Right cardiac atrium (tissue), 5 donors: Measurements from ENCODE around the gene FGD3. TPM values are rescaled to one million over a fixed set of nuclear protein-coding genes. Genes with fewer than 3 reads are reported as not detected.
A peak's percentile ranks its signal among the peaks of the same experiment; 100 is the strongest.

Source experiments
- ATAC-seq, 2 donors: fragments of 200-7000 bp; cut with Tn5 transposase; one replicate each; pipeline versions ENCODE4 v1.8.0 to v1.9.1; 2020; ENCODE audit warnings: moderate library complexity in 2 of 2, mild to moderate bottlenecking in 1 of 2
- DNase-seq, 3 donors: peaks; one replicate each; pipeline ENCODE4 v3.0.0-alpha.2; 2020
- H3K27ac ChIP-seq: one replicate; pipeline ENCODE4 v1.5.1; 2013; ENCODE audit warnings: mild to moderate bottlenecking, low read length, control low read depth, moderate library complexity
- H3K27me3 ChIP-seq: one replicate; pipeline ENCODE4 v1.6.1; 2013; ENCODE audit not compliant: control insufficient read depth, insufficient read depth
- H3K4me1 ChIP-seq: one replicate; pipeline ENCODE4 v1.6.1; 2013; ENCODE audit warnings: low read length; ENCODE audit not compliant: control insufficient read depth, insufficient read depth
- H3K4me3 ChIP-seq: one replicate; pipeline ENCODE4 v1.5.1; 2013; ENCODE audit warnings: low read length, control low read depth
- H3K9me3 ChIP-seq: one replicate; pipeline ENCODE4 v1.6.1; 2013; ENCODE audit warnings: low read length; ENCODE audit not compliant: control insufficient read depth
- WGBS: extraction: QIAGEN DNeasy Blood & Tissue Kit; methylation state at CpG from one replicate; pipeline ENCODE4 v1.1.7; 2013; 5-methylcytosine and 5-hydroxymethylcytosine counted together
- intact Hi-C, 4 donors: fragments of 100-400 bp; cut with DNase I; formaldehyde crosslinking; loops; one replicate each; pipeline versions ENCODE4 v1.11.0 to v1.14.0; 2022 to 2023
- polyA plus RNA-seq: library from polyadenylated mRNA; stranded (reverse); fragments of 200-250 nt; gene quantifications from one replicate; pipeline ENCODE4 v1.2.3, GENCODE V29; 2013
- total RNA-seq, 4 donors: library from RNA; stranded (reverse); fragmentation: NEBNext Ultra II Directional; extraction: Animal tissue kit (Norgen Biotek cat#: 25700); gene quantifications; one replicate each; pipeline ENCODE4 v1.2.1, GENCODE V29; 2021
- donor health status: healthy with polysubstance abuse.
- donor health status: DM: no; HTN: yes; CAD: no.
- donor health status: DM: no; HTN: no; CAD: no.
- donor health status: DM: no; HTN: yes; CAD: no; lungs with severe emphysema.
- donor health status: DM: yes; HTN: yes; CAD: no.

FGD3 gene
- total and polyA plus RNA-seq, 5 donors = 1.1 to 3.2 (median 2.9) TPM

DNA sequence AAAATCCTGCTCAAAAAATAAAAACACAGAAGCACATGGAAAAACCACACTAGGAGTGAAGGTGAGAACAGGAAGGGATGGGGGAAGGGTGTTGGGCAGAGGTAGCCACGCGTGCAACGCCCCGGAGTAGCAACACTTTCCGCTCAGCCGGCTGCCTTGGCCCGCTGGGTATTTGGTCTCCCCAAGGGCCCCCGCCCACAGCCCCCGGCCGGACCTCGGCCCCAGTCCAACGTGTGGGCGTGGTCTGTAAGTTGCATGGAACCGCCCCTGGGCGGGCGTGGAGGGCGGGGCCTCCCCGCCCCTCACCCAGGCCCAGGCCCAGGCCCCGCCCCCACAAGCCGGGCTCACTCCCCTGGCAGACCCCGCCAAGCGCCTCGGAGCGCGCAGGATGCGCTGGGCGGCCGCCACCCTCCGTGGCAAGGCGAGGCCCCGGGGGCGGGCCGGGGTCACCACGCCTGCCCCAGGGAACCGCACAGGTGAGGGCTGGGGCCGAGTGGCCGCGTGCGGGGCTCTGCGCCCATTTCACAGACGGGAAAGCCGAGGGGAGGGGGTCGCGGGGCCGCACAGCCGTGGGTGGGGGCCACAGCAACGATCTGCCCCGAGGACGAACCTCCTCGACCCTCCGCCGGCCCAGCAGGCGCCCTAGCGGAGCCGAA lies 111.2 kb downstream of the FGD3 start, which contains the start of gene SUSD3:
Gene SUSD3 (plus strand): TSS at position 347 of the 656 bp plus-strand sequence. CDS start 42 bp downstream, at position 389.
- ATAC-seq (peak; percentile 71 to 82), DNase-seq (peak; percentile 72 to 91 (median 88))
- Histone ChIP-seq H3K4me3 (peak within 1 kb of the TSS; percentile 62), H3K27ac (no peak within 1 kb of the TSS), H3K4me1 (no peaks in the 10 kb centered on the region), H3K9me3 (no peaks in the 10 kb centered on the region), H3K27me3 (no peaks in the 10 kb centered on the region)
- intact Hi-C loops = no loop called here
- WGBS = 2% methylated on average over 55 of the region's 55 CpGs

DNA sequence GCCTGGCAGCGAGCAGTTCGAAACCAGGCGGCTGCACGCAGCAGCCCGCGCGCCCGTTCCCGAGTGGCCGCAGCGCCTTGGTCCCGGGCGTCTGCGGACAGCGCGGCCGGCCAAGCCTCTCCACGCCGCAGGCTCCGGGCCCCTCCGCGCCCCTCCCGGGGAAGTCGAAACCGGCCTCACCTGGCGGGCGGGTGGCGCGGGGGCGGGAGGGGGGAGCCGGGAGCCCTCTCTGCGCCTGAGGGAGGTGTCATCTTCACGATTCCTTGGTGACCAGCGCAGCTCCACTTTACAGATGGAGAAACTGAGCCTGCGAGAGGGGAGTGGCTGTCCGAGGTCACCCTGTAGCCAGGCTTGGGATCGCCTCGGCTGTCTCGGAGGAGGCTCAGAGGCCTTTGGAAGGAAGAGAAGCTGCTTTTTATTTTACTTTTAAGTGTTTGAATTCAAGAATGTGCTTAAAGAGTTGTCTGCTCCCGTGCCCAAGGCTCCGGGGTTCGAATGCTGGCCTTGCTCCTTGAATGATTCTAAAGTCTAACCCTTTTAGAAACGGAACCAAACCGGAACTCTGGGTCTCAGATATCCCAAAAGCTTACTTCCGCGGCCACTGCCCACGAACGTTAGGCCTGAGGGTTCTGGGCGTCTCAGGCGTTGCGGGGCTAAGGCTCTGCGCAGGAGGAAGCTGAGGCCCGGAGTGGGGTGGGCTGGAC lies 111.8 kb downstream of the FGD3 start:
- DNase-seq (peak in 1 of 3 donors; percentile 68), ATAC-seq (peak; percentile 3 to 17)
- WGBS = 29% methylated on average over 53 of the region's 53 CpGs
- no peak overlapping the region for H3K27ac ChIP-seq
- H3K27me3 ChIP-seq = no peaks in the 10 kb centered on the region
- peak overlapping the region; percentile 62 for H3K4me3 ChIP-seq
- intact Hi-C loops = no loop called here
- H3K9me3 ChIP-seq = no peaks in the 10 kb centered on the region
- H3K4me1 ChIP-seq = no peaks in the 10 kb centered on the region

DNA sequence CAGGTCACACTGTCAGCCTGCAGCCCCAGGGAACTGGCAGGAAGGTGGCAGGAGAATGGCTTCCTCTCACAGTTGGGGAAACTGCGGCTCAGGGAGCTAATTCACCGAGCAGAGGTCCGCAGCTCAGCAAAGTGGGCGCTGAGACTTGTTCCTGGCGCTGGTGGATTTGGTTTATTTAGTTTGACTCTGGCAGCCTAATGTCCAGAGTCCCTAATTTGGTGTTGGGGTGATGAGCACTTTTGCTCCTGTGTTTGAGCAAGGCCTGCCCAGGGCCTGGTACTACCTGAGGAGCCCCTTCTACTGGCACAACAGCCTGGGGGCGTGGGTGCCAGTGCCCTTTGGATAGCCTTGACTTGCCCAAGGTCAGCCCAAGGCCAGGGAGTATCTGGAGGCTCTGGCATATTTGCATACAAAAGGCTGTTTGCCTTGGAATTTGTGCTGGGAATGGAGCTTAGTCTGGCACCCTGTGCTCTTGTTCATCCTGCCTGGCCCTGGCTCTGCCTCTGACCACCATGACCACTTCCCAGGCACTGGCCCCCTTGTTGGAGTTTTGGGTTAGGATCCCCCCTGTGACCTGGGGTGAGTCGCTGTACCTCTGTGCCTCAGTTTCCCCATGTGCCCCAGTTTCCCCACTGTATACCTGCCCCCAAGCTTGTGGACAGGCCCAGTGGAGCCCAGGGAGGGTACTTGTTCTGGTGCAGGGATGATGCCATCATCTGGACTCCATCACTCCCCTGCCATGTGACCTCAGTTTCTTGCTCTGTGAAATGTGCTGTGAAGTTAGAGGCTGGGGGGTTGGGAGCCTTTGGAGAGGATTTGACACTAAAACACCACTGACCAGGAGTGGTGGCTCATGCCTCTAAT lies 112.6 kb downstream of the FGD3 start:
- no peaks in the 10 kb centered on the region for H3K9me3 ChIP-seq
- H3K27ac ChIP-seq = no peak overlapping the region
- ATAC-seq (no peak), DNase-seq (no peak)
- 77% methylated on average over 7 of the region's 7 CpGs for WGBS
- intact Hi-C loops = no loop called here
- no peak overlapping the region for H3K4me3 ChIP-seq
- H3K27me3 ChIP-seq = no peaks in the 10 kb centered on the region
- H3K4me1 ChIP-seq = no peaks in the 10 kb centered on the region

DNA sequence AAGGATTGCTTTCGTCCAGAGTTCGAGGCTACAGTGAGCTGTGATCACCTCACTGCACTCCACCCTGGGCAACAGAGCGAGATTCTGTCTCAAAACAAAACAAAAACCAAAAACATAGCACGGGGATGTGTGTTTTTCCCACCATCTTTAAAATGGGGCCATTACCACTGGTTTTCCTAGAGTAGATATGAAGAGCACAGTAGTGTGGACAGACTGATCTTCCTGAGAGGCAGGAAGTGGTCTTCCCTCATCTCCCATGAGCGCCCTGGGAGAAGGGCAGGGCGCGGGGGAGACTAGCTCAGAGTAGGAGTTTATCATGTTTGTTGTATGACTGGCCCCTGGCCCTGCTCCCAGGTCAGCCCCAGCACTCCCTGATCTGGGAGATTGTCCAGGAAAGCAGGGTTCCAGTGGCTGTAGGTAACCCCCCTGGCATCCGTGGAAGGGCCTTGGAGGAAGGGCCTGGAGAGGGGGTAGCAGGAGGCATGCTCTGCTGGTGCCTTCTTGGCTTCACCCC lies 113.5 kb downstream of the FGD3 start:
- intact Hi-C loops = no loop called here
- no peak for DNase-seq
- no peak for ATAC-seq
- Histone ChIP-seq H3K9me3 (no peaks in the 10 kb centered on the region), H3K27me3 (no peaks in the 10 kb centered on the region), H3K4me3 (no peak overlapping the region), H3K27ac (no peak overlapping the region), H3K4me1 (no peaks in the 10 kb centered on the region)
- WGBS = 79% methylated on average over 8 of the region's 8 CpGs

DNA sequence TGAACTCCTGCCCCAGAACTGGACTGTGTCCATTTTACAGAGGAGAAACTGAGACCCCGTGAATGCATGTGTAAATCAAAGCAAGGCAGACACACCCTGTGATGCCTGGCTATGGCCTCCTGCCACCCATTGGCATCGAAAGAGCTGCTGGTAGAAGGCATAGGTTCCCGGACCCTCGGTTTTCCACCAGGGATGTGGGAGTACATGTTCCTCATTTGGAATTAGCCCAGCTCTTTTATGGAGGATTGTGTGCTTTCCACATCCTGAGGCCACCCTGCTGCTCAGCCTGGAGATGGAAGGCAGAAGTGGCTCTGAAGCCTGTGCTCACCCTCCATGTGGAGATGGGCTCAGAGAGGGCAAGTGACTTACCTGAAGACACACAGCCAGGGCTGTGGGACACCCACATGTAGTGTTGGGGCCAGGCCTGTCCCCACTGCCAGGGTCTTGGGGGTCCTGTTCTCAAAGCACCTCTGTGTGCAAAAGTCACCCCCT lies 114.0 kb downstream of the FGD3 start:
- ATAC-seq (no peak), DNase-seq (no peak)
- H3K4me1 ChIP-seq = no peaks in the 10 kb centered on the region
- 80% methylated on average over 4 of the region's 4 CpGs for WGBS
- no peak overlapping the region for H3K4me3 ChIP-seq
- no peaks in the 10 kb centered on the region for H3K27me3 ChIP-seq
- no peaks in the 10 kb centered on the region for H3K9me3 ChIP-seq
- H3K27ac ChIP-seq = no peak overlapping the region
- intact Hi-C loops = no loop called here

DNA sequence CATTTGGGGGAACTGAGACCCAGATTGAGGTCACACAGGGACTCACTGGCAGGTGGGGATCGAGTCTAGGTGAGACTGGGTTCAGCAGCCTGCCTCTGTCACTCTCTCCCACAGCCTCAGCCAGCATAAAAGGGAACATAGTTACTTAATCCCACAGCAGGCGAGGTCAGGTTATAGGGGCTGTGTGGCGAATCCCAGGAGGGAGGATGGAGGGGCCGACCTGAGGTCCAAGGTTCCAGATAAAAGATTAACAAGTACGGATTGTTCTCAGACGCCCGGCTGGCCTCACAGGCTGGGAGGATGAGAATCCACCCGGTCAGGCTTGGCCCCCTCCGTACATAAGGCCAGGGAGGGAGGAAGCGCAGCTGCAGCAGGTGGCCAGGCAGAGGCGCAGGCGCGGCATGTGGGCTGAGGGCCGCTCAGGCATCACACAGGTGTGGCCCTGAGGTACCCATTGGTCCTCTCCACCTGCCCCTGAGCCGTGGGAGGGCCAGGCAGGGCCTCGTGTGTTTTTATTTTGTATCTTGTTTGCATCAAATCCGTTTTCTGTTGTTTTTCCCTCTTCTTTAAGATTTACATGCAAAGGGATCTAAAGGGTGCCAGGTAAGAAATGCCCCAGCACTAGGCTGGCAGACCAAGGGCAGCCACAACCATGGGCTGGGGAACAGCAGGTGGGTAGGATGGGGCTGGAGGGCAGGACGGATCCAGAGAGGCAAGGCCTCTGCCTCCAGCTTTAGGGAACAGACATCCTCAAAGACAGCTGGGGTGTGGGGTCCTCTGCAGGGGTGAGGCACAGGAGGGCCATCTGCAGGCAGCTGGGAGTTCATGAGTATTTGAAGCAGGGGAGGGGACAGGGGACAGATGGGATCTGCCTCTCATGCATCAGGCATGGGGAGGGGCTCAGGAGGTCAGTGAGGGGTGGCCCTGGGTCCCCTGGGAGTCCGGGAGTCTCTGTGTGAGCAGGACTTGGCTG lies 114.8 kb downstream of the FGD3 start:
- 82% methylated on average over 19 of the region's 19 CpGs for WGBS
- ATAC-seq (no peak), DNase-seq (no peak)
- H3K27me3 ChIP-seq = no peaks in the 10 kb centered on the region
- no peak overlapping the region for H3K4me3 ChIP-seq
- H3K27ac ChIP-seq = no peak overlapping the region
- intact Hi-C loops = no loop called here
- H3K4me1 ChIP-seq = no peaks in the 10 kb centered on the region
- no peaks in the 10 kb centered on the region for H3K9me3 ChIP-seq

DNA sequence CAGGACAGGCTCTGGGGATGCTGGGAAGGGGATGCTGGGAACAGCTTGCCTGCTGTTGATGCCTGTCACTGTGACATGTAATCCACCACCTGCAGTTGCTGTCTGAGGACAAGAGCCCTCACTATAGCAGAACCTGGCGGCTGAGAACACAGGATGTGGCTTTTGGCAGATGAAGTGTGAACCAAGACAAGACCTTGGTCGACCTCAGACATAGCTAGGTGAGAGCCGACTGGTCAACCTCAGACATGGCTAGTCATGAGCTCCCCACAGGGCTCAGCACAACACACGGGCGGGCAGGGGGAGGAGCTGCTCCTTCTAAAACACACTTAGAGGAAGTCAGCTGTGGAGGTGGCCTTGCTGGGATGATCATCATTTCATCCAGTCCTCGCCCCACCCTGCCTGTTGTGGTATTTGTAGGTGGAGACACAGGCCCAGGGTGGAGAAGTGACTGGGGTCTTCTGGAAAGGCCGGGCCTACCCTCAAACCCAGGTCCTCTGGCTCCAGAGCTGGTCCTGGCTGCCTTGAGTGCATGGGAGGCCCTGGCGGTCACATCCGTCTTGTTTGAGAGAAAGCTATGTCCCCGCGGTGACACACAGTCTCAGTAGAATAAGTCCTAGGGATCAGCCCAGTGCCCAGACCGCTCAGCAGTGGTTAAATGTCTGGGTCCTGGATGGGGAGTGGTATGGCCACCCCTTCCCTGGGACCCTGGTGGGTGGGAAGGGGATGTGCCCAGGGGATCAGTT lies 117.2 kb downstream of the FGD3 start:
- Histone ChIP-seq H3K4me1 (no peaks in the 10 kb centered on the region), H3K27me3 (no peaks in the 10 kb centered on the region), H3K4me3 (no peak overlapping the region), H3K27ac (no peak overlapping the region), H3K9me3 (no peaks in the 10 kb centered on the region)
- intact Hi-C loops = no loop called here
- peak in 1 of 3 donors; percentile 74 for DNase-seq
- 75% methylated on average over 12 of the region's 12 CpGs for whole genome bisulfite sequencing
- ATAC-seq = peak; percentile 35 to 39

DNA sequence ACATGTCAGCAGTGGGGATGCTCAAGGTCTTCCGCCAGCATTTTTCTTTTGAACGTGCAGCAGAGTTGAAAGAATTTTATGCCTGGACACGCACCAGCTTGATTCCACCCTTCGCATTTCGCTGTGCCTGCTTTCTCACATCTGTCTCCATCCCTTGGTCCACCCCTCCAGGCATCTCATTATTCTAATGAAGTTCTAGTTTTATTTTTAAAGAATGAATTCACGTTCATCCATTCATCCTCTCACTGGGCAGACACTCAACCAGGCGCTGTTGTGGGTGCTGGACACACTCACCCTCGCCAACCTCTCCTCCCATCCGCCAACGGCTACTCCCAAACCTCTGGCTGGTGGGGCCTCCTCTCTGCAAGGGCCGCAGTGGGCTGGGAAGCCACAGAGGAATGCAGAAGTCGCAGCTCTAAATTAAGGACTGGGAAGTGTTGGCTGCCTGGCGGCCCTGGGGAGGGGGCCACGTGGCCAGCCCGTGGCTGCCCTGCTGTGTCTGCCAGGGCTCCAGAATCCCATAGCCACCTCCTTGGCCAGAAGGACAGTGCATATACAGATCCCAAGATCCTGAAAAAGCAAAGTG lies 117.9 kb downstream of the FGD3 start:
- ATAC-seq (peak in 1 of 2 donors; percentile 50), DNase-seq (peak in 1 of 3 donors; percentile 63)
- Histone ChIP-seq H3K4me3 (no peak overlapping the region), H3K9me3 (no peaks in the 10 kb centered on the region), H3K27me3 (no peaks in the 10 kb centered on the region), H3K4me1 (no peaks in the 10 kb centered on the region), H3K27ac (no peak overlapping the region)
- intact Hi-C loops = no loop called here
- 56% methylated on average over 15 of the region's 15 CpGs for WGBS

DNA sequence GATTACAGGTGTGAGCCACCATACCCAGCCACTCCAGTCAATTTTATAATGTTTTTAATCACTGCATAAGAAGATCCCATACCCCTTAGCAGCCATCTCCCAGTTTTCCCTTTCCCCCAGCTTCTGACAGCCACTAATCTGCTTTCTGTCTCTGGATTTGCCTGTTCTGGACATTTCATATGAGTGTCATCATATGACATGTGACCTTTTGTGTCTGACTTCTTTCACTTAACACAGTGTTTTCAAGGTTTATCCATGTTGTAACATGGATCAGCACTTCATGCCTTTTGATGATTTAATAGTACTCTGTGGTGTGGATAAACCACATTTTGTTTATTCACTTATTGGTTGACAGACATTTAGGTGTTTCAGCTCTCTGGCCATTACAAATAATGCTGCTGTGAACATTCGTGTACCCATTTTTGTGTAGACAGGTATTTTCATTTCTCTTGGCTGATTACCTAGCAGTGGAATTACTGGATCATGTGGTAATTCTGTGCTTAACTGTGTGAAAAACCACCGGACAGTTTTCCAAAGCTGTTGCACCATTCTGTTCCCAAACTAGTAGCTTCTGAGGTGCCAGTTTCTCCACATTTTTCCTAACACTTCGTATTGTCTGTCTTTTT lies 119.8 kb downstream of the FGD3 start:
- DNase-seq = no peak
- H3K4me1 ChIP-seq = no peaks in the 10 kb centered on the region
- no peaks in the 10 kb centered on the region for H3K27me3 ChIP-seq
- no peaks in the 10 kb centered on the region for H3K9me3 ChIP-seq
- no peak for ATAC-seq
- no peak overlapping the region for H3K27ac ChIP-seq
- 87% methylated on average over 3 of the region's 3 CpGs for WGBS
- no peak overlapping the region for H3K4me3 ChIP-seq
- intact Hi-C loops = no loop called here
